Mucosa of rectum (tissue), 2 donors: ENCODE measurements around the gene TUFT1.
A peak's percentile ranks its signal among the peaks of the same experiment; 100 is the strongest.
"Not testable (repeated sequence)": the region's sequence is repeated elsewhere in the genome, so short reads cannot be mapped to it uniquely, and the experiment has no call there.

Source experiments
- H3K27ac ChIP-seq, 2 donors: one replicate each; pipeline ENCODE4 v1.7.0; 2013; ENCODE audit warnings: inconsistent platforms in 2 of 2, low read depth in 2 of 2, low read length in 2 of 2
- H3K27me3 ChIP-seq, 2 donors: one replicate each; pipeline ENCODE4 v1.7.0; 2013; ENCODE audit warnings: low read length in 2 of 2; ENCODE audit not compliant: control insufficient read depth in 2 of 2, insufficient read depth in 2 of 2
- H3K36me3 ChIP-seq, 2 donors: one replicate each; pipeline ENCODE4 v1.7.0; 2013; ENCODE audit warnings: low read length in 2 of 2; ENCODE audit not compliant: control insufficient read depth in 2 of 2, insufficient read depth in 2 of 2
- H3K4me1 ChIP-seq, 2 donors: one replicate each; pipeline ENCODE4 v1.7.0; 2013; ENCODE audit warnings: low read length in 2 of 2, mild to moderate bottlenecking in 1 of 2; ENCODE audit not compliant: control insufficient read depth in 2 of 2, insufficient read depth in 2 of 2
- H3K4me3 ChIP-seq, 2 donors: one replicate each; pipeline ENCODE4 v1.7.0; 2013; ENCODE audit warnings: low read length in 2 of 2
- H3K9ac ChIP-seq, 2 donors: one replicate each; pipeline ENCODE4 v1.7.0; 2013; ENCODE audit warnings: low read length in 2 of 2, low read depth in 1 of 2, mild to moderate bottlenecking in 1 of 2
- H3K9me3 ChIP-seq, 2 donors: one replicate each; pipeline ENCODE4 v1.7.0; 2013; ENCODE audit warnings: low read length in 2 of 2; ENCODE audit not compliant: control insufficient read depth in 2 of 2
- donor health status: healthy.
- donor health status: Normal muscosa, but diverticular disease.

The TUFT1 gene

DNA sequence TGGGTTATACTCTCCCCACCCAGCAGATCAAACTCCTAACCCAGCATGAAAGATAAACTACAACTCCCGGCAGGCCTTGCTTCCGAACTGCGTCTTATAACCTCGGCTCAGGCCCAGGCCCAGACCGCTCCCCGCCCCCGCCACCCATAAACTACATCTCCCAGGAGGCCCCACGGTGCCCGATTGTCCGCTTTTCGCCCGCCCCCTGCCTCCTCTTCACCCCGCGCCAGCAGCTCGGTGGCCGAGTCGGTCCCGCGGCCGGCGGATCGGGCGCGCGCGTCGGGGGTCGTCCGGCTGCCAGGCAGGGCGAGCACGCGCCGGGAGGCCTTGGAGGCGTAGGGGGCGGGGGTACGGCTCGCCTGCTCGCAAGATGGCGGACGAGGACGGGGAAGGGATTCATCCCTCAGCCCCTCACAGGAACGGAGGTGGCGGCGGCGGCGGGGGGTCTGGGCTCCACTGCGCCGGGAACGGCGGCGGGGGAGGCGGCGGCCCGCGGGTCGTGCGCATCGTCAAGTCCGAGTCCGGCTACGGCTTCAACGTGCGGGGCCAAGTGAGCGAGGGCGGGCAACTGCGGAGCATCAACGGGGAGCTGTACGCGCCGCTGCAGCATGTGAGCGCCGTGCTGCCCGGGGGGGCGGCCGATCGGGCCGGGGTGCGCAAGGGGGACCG is 71.9 kb downstream of the TUFT1 start, which contains the start of gene SNX27:
Gene SNX27 (plus strand): TSS at position 219 of the 669 bp plus-strand sequence. CDS start 152 bp downstream, at position 371.
- Histone ChIP-seq H3K4me1 (peaks cover 10 to 11% of the 10 kb centered on the region in 2 donors), H3K9ac (peak within 1 kb of the TSS; percentile 43 to 87), H3K4me3 (peak within 1 kb of the TSS; percentile 78 to 79), H3K27me3 (no peaks in the 10 kb centered on the region), H3K9me3 (no peaks in the 10 kb centered on the region), H3K36me3 (no peaks in the 10 kb centered on the region), H3K27ac (peak within 1 kb of the TSS; percentile 79 to 82)

GRCh38 chr1:151612501-151613281 is 72.6 kb downstream of the TUFT1 start:
- Histone ChIP-seq H3K9me3 (no peaks in the 10 kb centered on the region), H3K36me3 (no peaks in the 10 kb centered on the region), H3K27me3 (no peaks in the 10 kb centered on the region), H3K4me1 (peaks cover 9 to 10% of the 10 kb centered on the region in 2 donors), H3K4me3 (peak overlapping the region; percentile 78 to 79), H3K9ac (peak overlapping the region; percentile 43 to 87), H3K27ac (peak overlapping the region; percentile 79 to 82)

DNA sequence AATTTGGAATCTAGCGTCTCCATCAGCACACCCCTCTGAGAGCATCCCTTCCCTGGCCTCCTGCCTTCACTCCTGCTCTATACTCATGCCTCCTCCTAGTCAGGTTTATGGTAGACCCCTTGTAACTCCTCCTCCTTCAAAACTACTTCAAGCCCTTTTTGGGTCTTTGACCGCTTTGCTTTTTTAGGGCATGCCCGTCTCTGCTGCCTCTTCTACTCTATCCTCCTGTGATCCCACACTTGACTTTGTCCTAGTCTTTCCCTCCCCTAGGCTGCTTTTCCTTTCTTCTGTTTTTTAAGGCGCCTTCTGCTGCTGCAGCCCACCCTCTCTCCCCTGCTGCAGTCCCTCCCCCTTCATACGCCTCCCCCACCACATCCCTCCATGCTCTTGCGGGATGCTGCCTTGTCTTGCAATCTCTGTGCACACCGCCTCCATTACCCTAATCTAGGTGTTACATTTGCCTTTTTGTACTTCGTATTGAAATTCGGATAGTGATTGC is 73.2 kb downstream of the TUFT1 start:
- H3K36me3 ChIP-seq: no peaks in the 10 kb centered on the region
- H3K4me1 ChIP-seq: peaks cover 9 to 10% of the 10 kb centered on the region in 2 donors
- H3K9me3 ChIP-seq: no peaks in the 10 kb centered on the region
- peak overlapping the region; percentile 43 to 87 for H3K9ac ChIP-seq
- no peak overlapping the region for H3K27ac ChIP-seq
- H3K4me3 ChIP-seq: peak overlapping the region; percentile 78 to 79
- no peaks in the 10 kb centered on the region for H3K27me3 ChIP-seq

GRCh38 chr1:151615711-151616504 is 75.8 kb downstream of the TUFT1 start:
- Histone ChIP-seq H3K27ac (no peak overlapping the region), H3K9me3 (no peaks in the 10 kb centered on the region), H3K4me3 (no peak overlapping the region), H3K4me1 (peaks cover 10 to 14% of the 10 kb centered on the region in 2 donors), H3K36me3 (no peaks in the 10 kb centered on the region), H3K9ac (no peak overlapping the region), H3K27me3 (no peaks in the 10 kb centered on the region)

DNA sequence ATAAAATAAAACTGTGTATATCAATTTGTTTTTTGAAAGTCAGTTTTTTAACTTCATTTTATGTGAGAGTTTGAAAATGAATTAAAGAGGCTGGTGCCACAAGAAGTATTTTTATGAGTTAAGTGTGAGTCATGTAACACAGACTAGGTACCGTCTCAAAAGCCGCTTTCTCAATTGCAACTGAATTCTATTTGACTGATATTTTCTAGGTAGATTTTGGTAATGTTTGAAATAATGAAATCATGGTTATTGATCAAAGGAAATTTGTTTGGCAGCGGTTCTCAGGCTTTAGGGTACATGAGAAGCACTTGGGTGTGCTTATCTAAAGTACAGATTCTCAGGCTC is 76.4 kb downstream of the TUFT1 start:
- H3K27me3 ChIP-seq: no peaks in the 10 kb centered on the region
- H3K9ac ChIP-seq: no peak overlapping the region
- no peaks in the 10 kb centered on the region for H3K9me3 ChIP-seq
- no peaks in the 10 kb centered on the region for H3K36me3 ChIP-seq
- no peak overlapping the region for H3K27ac ChIP-seq
- no peak overlapping the region for H3K4me3 ChIP-seq
- H3K4me1 ChIP-seq: peaks cover 8 to 12% of the 10 kb centered on the region in 2 donors

DNA sequence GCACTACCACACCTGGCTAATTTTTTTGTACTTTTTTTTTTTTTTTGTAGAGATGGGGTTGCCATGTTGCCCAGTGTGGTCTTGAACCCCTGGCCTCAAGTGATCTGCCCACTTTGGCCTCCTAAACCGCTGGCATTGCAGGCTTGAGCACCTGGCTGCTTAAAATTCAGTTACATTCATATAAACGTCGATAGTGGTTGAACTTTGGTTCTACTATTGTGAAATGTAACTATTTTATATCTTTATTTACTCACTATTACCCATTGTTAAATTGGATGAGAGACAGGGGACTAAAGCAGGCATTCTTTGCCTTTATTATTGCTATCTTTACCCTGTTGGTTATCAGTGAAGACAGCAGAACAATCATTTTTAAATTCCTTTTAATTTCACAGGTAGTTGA is 77.9 kb downstream of the TUFT1 start:
- peaks cover 4 to 10% of the 10 kb centered on the region in 2 donors for H3K4me1 ChIP-seq

DNA sequence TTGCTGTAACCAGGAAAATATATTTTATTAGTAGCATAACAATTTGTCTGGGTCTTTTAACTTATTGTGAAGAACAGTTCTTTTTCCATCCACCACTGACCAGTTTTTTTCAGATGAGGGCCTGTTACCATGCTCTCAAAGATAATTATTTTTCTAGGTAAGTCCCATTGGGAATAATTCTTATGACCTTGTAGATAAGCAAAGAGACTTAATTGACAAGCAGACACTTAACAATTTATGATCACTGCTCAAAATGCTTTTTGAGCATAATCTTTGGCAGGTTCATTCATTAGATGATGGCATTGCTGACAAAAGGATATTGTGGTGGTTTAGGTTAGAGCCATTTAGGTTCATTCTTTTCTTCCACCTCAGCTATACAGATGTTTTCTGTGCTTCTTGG is 78.4 kb downstream of the TUFT1 start:
- H3K27ac ChIP-seq: no peak overlapping the region
- H3K27me3 ChIP-seq: no peaks in the 10 kb centered on the region
- H3K36me3 ChIP-seq: no peaks in the 10 kb centered on the region
- no peak overlapping the region for H3K9ac ChIP-seq
- no peak overlapping the region for H3K4me3 ChIP-seq
- H3K4me1 ChIP-seq: peaks cover 0 to 5% of the 10 kb centered on the region in 2 donors
- no peaks in the 10 kb centered on the region for H3K9me3 ChIP-seq

More for the DNA sequence above, 77.9 kb downstream of the TUFT1 start:
- Histone ChIP-seq H3K27me3 (no peaks in the 10 kb centered on the region), H3K9me3 (no peaks in the 10 kb centered on the region), H3K27ac (no peak overlapping the region), H3K9ac (no peak overlapping the region), H3K36me3 (no peaks in the 10 kb centered on the region), H3K4me3 (no peak overlapping the region)

- H3K4me1 ChIP-seq, H3K4me3 ChIP-seq, H3K9ac ChIP-seq, H3K9me3 ChIP-seq, H3K27ac ChIP-seq, H3K36me3 ChIP-seq, H3K27me3 ChIP-seq: not testable (repeated sequence)
Observed at GRCh38 chr1:151618996-151619395, 78.9 kb downstream of the TUFT1 start.

DNA sequence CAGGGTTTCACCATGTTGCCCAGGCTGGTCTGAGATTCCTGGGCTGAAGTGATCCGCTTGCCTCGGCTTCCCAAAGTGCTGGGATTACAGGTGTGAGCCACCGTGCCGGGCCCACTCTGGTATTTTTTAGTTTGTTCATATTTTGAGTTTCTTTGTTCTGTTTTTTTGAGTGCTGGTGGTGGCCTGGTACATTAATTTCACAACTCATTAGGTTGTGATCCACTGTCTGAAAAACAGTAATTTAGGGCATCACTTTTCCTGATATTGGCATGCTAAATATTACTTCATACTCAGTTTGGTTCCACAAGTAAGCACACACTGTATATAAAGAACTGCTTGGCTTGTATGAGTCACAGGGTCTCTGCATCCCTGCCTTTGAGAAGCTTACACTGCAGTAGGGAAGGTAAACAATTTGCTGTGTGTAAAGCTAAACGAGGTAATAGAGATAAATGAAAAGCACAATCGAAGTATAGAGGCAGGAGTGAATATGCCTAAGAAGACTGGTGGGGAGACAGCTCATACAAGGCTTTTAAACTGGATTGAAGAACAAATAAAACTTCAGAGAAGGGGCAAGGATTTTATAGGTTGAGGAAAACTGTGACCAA is 79.5 kb downstream of the TUFT1 start:
- Histone ChIP-seq H3K4me1 (peaks cover 0 to 5% of the 10 kb centered on the region in 2 donors), H3K4me3 (no peak overlapping the region), H3K27me3 (no peaks in the 10 kb centered on the region), H3K9ac (no peak overlapping the region), H3K27ac (peak overlapping the region; percentile 1 to 18), H3K36me3 (no peaks in the 10 kb centered on the region), H3K9me3 (no peaks in the 10 kb centered on the region)
